GM19035 (cell line): ENCODE data around the gene OR2W3.
A peak's percentile ranks its signal among the peaks of the same experiment; 100 is the strongest.

ENCODE experiments used
- ATAC-seq: cut with Tn5 transposase; IDR thresholded peaks from one replicate; pipeline ENCODE4 v1.9.1; 2021; ENCODE audit not compliant: unreplicated experiment

OR2W3 gene

GRCh38 chr1:247914941-247915662 lies 19.7 kb downstream of the OR2W3 start:
- ATAC-seq, result no peak

GRCh38 chr1:247919952-247920351 lies 24.6 kb downstream of the OR2W3 start, which contains the start of gene OR2T8:
Gene OR2T8 (plus strand): TSS chr1:247920252. CDS start chr1:247921018, 766 bp downstream.
- ATAC-seq, result no peak

- no peak for ATAC-seq
Measured at GRCh38 chr1:247923941-247924340, 28.6 kb downstream of the OR2W3 start.

- no peak for ATAC-seq
Measured at GRCh38 chr1:247924868-247925267, 29.5 kb downstream of the OR2W3 start, which contains the start of gene OR2AJ1. Gene OR2AJ1 (plus strand): TSS chr1:247924889. CDS start chr1:247933769, 8,880 bp downstream.

GRCh38 chr1:247933989-247934388 lies 38.6 kb downstream of the OR2W3 start:
- no peak for ATAC-seq

GRCh38 chr1:247935781-247936180 lies 40.4 kb downstream of the OR2W3 start:
- no peak for ATAC-seq

- ATAC-seq, result no peak
Measured at GRCh38 chr1:247936415-247936814, 41.0 kb downstream of the OR2W3 start.

- peak; percentile 100 for ATAC-seq
Measured at GRCh38 chr1:247936965-247937734, 41.8 kb downstream of the OR2W3 start.

- ATAC-seq, result no peak
Measured at GRCh38 chr1:247942624-247943023, 47.2 kb downstream of the OR2W3 start.
